Endothelial cell of umbilical vein (primary cell): ENCODE results near the gene FABP2.
"Not testable (repeated sequence)": the region's sequence is repeated elsewhere in the genome, so short reads cannot be mapped to it uniquely, and the experiment has no call there.

Experiments
- POLR2AphosphoS5 ChIP-seq: IDR thresholded peaks from 2 replicates; pipeline ENCODE4 v1.6.1; 2012; ENCODE audit warnings: low read depth, mild to moderate bottlenecking, control low read depth, low read length, moderate library complexity; ENCODE audit not compliant: insufficient read depth
- TF ChIP-seq, protein P1 (sequence below), 2 donors: IDR thresholded peaks; 1 replicate in 1 of 2; 2 replicates in 1 of 2; pipeline ENCODE4 v1.5.1; 2011; ENCODE audit warnings: low read length in 2 of 2, mild to moderate bottlenecking in 2 of 2, moderate library complexity in 2 of 2, control low read depth in 1 of 2, inconsistent platforms in 1 of 2, low read depth in 1 of 2; ENCODE audit not compliant: insufficient read depth in 1 of 2; ENCODE audit errors: extremely low read depth in 1 of 2

DNA sequence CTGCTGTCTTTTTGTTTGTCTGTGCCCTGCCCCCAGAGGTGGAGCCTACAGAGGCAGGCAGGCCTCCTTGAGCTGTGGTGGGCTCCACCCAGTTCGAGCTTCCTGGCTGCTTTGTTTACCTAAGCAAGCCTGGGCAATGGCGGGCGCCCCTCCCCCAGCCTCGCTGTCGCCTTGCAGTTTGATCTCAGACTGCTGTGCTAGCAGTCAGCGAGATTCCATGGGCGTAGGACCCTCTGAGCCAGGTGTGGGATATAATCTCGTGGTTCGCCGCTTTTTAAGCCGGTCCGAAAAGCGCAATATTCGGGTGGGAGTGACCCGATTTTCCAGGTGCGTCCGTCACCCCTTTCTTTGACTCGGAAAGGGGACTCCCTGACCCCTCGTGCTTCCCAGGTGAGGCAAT lies 42.4 kb downstream of the FABP2 start:
- TF ChIP-seq POLR2AphosphoS5, result not testable (repeated sequence)
- TF ChIP-seq, protein P1, sequence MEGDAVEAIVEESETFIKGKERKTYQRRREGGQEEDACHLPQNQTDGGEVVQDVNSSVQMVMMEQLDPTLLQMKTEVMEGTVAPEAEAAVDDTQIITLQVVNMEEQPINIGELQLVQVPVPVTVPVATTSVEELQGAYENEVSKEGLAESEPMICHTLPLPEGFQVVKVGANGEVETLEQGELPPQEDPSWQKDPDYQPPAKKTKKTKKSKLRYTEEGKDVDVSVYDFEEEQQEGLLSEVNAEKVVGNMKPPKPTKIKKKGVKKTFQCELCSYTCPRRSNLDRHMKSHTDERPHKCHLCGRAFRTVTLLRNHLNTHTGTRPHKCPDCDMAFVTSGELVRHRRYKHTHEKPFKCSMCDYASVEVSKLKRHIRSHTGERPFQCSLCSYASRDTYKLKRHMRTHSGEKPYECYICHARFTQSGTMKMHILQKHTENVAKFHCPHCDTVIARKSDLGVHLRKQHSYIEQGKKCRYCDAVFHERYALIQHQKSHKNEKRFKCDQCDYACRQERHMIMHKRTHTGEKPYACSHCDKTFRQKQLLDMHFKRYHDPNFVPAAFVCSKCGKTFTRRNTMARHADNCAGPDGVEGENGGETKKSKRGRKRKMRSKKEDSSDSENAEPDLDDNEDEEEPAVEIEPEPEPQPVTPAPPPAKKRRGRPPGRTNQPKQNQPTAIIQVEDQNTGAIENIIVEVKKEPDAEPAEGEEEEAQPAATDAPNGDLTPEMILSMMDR (IDR thresholded peaks at IDR 0.05; ENCODE audit: extremely low read depth in 1 of 2, insufficient read depth in 1 of 2, low read depth in 1 of 2, low read length in 2 of 2), result not testable (repeated sequence)
